Endodermal cell (in vitro differentiated cells): ENCODE data around the gene APH1B. TPM values are rescaled to one million over a fixed set of nuclear protein-coding genes. Genes with fewer than 3 reads are reported as not detected.

Source experiments
- DNase-seq: peaks from one replicate; pipeline ENCODE4 v3.0.0-alpha.2; 2017
- H3K27ac ChIP-seq: 2 replicates; pipeline ENCODE4 v1.5.1; 2013; ENCODE audit warnings: mild to moderate bottlenecking, low read depth, low read length, moderate library complexity
- H3K27me3 ChIP-seq: 2 replicates; pipeline ENCODE4 v1.6.1; 2013; ENCODE audit warnings: mild to moderate bottlenecking, low read length, moderate library complexity; ENCODE audit not compliant: insufficient read depth, control insufficient read depth, poor library complexity, severe bottlenecking
- H3K36me3 ChIP-seq: 2 replicates; pipeline ENCODE4 v1.7.0; 2013; ENCODE audit warnings: mild to moderate bottlenecking, low read length, moderate library complexity; ENCODE audit not compliant: control insufficient read depth, insufficient read depth
- H3K4me1 ChIP-seq: one replicate; pipeline ENCODE4 v1.7.0; 2013; ENCODE audit warnings: low read length; ENCODE audit not compliant: control insufficient read depth, insufficient read depth
- H3K4me3 ChIP-seq: 2 replicates; pipeline ENCODE4 v1.5.1; 2013; ENCODE audit warnings: mild to moderate bottlenecking, low read length, moderate library complexity
- H3K9ac ChIP-seq: 2 replicates; pipeline ENCODE4 v1.6.1; 2013; ENCODE audit warnings: mild to moderate bottlenecking, low read length, moderate library complexity; ENCODE audit not compliant: poor library complexity, severe bottlenecking; ENCODE audit errors: extremely low read depth
- H3K9me3 ChIP-seq: 2 replicates; pipeline ENCODE4 v1.6.1; 2013; ENCODE audit warnings: mild to moderate bottlenecking, low read length, moderate library complexity; ENCODE audit not compliant: control insufficient read depth
- H3K27ac Mint-ChIP-seq: 2 replicates; pipeline ENCODE4 v1.8.0; 2020; ENCODE audit warnings: mixed read lengths
- H3K27me3 Mint-ChIP-seq: 2 replicates; pipeline ENCODE4 v1.8.0; 2021; ENCODE audit warnings: mild to moderate bottlenecking, mixed read lengths; ENCODE audit not compliant: insufficient read depth
- H3K36me3 Mint-ChIP-seq: 2 replicates; pipeline ENCODE4 v1.8.0; 2020; ENCODE audit warnings: low read depth, mixed read lengths
- H3K4me1 Mint-ChIP-seq: 2 replicates; pipeline ENCODE4 v1.8.0; 2020; ENCODE audit warnings: mixed read lengths
- H3K4me3 Mint-ChIP-seq: 2 replicates; pipeline ENCODE4 v1.8.0; 2020; ENCODE audit warnings: mild to moderate bottlenecking, moderate library complexity, mixed read lengths
- H3K9me3 Mint-ChIP-seq: 2 replicates; pipeline ENCODE4 v1.8.0; 2020; ENCODE audit warnings: mild to moderate bottlenecking, mixed read lengths
- WGBS, 2 experiments: methylation state at CpG; one replicate each; pipeline versions ENCODE4 v1.1.5 to v1.1.7; 2013; ENCODE audit warnings: missing lambda C conversion rate in 2 of 2, mixed read lengths in 1 of 2; ENCODE audit not compliant: insufficient coverage in 1 of 2, insufficient read length in 1 of 2; 5-methylcytosine and 5-hydroxymethylcytosine counted together
- total RNA-seq, 2 donors: library from RNA; stranded (reverse); fragmentation: NEBNext Ultra II Directional in 1 of 2; extraction: Animal tissue kit (Norgen Biotek cat#: 25700) in 1 of 2; gene quantifications; 2 replicates in 1 of 2; 3 replicates in 1 of 2; pipeline ENCODE4 v1.2.1, GENCODE V29; 2021
- TF ChIP-seq, protein P1 (sequence below): fragments of 200-600 bp; sonication (generic); conservative IDR thresholded peaks from 2 replicates; pipeline ENCODE4 v1.5.0; 2021; ENCODE audit warnings: antibody characterized with exemption, mild to moderate bottlenecking

APH1B gene
- total RNA-seq, 2 donors from 2014 or later, result 19.5 to 22.7 TPM

GRCh38 chr15:63305260-63305659, 27.9 kb downstream of the APH1B start:
- Mint-ChIP-seq H3K27ac (no peak overlapping the region), H3K4me1 (peaks cover 4% of the 10 kb centered on the region), H3K9me3 (no peaks in the 10 kb centered on the region), H3K27me3 (no peaks in the 10 kb centered on the region), H3K36me3 (peaks cover 11% of the 10 kb centered on the region), H3K4me3 (no peak overlapping the region)
- H3K27me3 ChIP-seq, result no peaks in the 10 kb centered on the region
- DNase-seq, result no peak
- H3K4me3 ChIP-seq, result no peak overlapping the region
- H3K27ac ChIP-seq, result no peak overlapping the region
- H3K9me3 ChIP-seq, result no peaks in the 10 kb centered on the region
- TF ChIP-seq, protein P1, sequence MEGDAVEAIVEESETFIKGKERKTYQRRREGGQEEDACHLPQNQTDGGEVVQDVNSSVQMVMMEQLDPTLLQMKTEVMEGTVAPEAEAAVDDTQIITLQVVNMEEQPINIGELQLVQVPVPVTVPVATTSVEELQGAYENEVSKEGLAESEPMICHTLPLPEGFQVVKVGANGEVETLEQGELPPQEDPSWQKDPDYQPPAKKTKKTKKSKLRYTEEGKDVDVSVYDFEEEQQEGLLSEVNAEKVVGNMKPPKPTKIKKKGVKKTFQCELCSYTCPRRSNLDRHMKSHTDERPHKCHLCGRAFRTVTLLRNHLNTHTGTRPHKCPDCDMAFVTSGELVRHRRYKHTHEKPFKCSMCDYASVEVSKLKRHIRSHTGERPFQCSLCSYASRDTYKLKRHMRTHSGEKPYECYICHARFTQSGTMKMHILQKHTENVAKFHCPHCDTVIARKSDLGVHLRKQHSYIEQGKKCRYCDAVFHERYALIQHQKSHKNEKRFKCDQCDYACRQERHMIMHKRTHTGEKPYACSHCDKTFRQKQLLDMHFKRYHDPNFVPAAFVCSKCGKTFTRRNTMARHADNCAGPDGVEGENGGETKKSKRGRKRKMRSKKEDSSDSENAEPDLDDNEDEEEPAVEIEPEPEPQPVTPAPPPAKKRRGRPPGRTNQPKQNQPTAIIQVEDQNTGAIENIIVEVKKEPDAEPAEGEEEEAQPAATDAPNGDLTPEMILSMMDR, result no peak
- H3K36me3 ChIP-seq, result no peaks in the 10 kb centered on the region
- peaks cover 14% of the 10 kb centered on the region for H3K4me1 ChIP-seq
- 91 to 95% methylated on average over 5 of the region's 5 CpGs for WGBS, 2 experiments
- H3K9ac ChIP-seq, result no peak overlapping the region

DNA sequence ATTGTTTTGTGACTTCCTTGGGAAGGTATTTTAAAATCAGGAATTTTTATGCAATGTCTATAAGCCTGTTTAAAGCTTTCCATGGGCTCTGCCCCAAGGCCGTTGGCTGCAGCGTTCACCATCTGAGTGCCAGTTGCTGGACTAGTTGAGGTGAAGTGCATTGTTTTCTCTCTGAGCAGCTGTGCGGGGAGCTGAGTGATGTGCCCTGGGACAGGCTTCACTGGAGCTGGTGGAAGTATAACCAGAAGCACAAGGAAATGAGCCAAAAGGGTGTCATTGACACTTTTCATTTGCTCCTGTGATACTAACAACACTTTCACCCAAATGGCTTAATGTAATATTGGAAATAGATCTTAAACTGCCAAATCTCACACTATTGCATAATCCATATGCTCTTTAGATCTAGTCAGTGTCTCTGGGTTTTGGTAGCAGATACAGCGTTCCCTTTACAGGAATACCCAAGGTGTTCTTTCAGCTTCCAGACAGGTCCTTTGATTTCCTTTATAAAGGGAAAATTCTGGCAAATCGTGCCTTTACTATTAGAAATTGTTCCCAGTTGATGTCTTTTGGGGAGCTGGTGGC, 29.2 kb downstream of the APH1B start:
- 94 to 96% methylated on average over 4 to 5 of the region's 5 CpGs for WGBS, 2 experiments
- H3K36me3 ChIP-seq, result no peaks in the 10 kb centered on the region
- no peak overlapping the region for H3K4me3 ChIP-seq
- H3K4me1 ChIP-seq, result peaks cover 14% of the 10 kb centered on the region
- H3K4me3 Mint-ChIP-seq, result no peak overlapping the region
- H3K36me3 Mint-ChIP-seq, result peaks cover 11% of the 10 kb centered on the region
- TF ChIP-seq, protein P1, result no peak
- peaks cover 1% of the 10 kb centered on the region for H3K4me1 Mint-ChIP-seq
- H3K27me3 ChIP-seq, result no peaks in the 10 kb centered on the region
- H3K9me3 Mint-ChIP-seq, result no peaks in the 10 kb centered on the region
- no peak for DNase-seq
- H3K9ac ChIP-seq, result no peak overlapping the region
- H3K27ac ChIP-seq, result no peak overlapping the region
- no peaks in the 10 kb centered on the region for H3K27me3 Mint-ChIP-seq
- no peak overlapping the region for H3K27ac Mint-ChIP-seq
- H3K9me3 ChIP-seq, result no peaks in the 10 kb centered on the region

GRCh38 chr15:63308491-63308890, 31.1 kb downstream of the APH1B start:
- Histone ChIP-seq H3K27ac (no peak overlapping the region), H3K36me3 (no peaks in the 10 kb centered on the region), H3K9ac (no peak overlapping the region), H3K9me3 (no peaks in the 10 kb centered on the region), H3K27me3 (no peaks in the 10 kb centered on the region), H3K4me3 (no peak overlapping the region), H3K4me1 (peaks cover 14% of the 10 kb centered on the region)
- DNase-seq, result no peak
- no peaks in the 10 kb centered on the region for H3K9me3 Mint-ChIP-seq
- 92% methylated on average over 4 of the region's 4 CpGs; no CpG with 5 or more reads in 1 of the 2 experiments for WGBS, 2 experiments
- TF ChIP-seq, protein P1, result no peak
- H3K27ac Mint-ChIP-seq, result no peak overlapping the region
- H3K4me3 Mint-ChIP-seq, result no peak overlapping the region
- H3K4me1 Mint-ChIP-seq, result peaks cover 8% of the 10 kb centered on the region
- no peaks in the 10 kb centered on the region for H3K27me3 Mint-ChIP-seq
- peaks cover 5% of the 10 kb centered on the region for H3K36me3 Mint-ChIP-seq
